ENCODE measurements around the gene PTGR2. TPM values are rescaled to one million over a fixed set of nuclear protein-coding genes. Genes with fewer than 3 reads are reported as not detected.
"Not testable (repeated sequence)": the region's sequence is repeated elsewhere in the genome, so short reads cannot be mapped to it uniquely, and the experiment has no call there.

Gene PTGR2
- polyA plus RNA-seq, 1 donor: 16.2 TPM

DNA sequence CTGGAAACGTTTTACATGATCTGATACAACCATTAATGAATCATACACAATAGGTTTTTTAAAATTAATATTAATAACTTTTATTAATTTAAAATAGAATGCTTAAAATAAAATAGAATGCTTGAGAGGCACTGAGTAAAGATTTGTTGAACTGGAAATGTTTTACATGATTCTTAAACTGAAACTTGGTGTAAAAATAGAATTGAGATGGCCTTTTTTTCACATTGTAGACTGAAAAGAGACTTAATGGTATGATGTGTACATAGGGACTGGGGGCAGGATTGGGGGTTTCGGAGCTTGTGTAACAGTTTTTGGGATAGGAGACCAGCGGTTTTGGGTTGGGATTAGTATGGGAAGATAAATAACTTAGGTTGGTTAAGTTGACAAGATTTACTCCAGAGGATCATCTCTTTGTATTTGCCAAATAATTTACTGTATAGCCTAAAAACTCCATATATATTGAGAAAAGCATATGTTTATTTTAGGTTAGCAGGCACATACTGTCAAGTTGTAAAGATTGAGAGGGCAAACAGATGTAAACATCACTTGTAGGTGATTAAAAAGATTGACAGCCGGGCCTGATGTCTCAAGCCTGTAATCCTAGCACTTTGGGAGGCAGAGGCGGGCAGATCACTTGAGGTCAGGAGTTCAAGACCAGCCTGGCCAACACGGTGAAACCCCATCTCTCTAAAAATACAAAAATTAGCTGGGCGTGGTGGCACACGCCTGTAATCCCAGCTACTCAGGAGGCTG is 33.0 kb downstream of the PTGR2 start:
- WGBS (ENCODE audit: insufficient coverage, low lambda C conversion rate): 80% methylated on average over 3 of the region's 8 CpGs
- no peak overlapping the region for H3K27ac ChIP-seq (ENCODE audit: low read length)
- no peaks in the 10 kb centered on the region for H3K36me3 ChIP-seq (ENCODE audit: control insufficient read depth, insufficient read depth, low read length)

GRCh38 chr14:73886449-73887317 is 35.1 kb downstream of the PTGR2 start, which contains the start of gene ZNF410:
Gene ZNF410, plus strand, starts transcription at chr14:73886859. Its CDS starts 5,317 bp downstream, at chr14:73892176.
- Histone ChIP-seq H3K4me3 (ENCODE audit: low read length) (peak within 1 kb of the TSS; percentile 93), H3K27ac (ENCODE audit: low read length) (peak within 1 kb of the TSS; percentile 90), H3K27me3 (ENCODE audit: control insufficient read depth, insufficient read depth, low read length) (no peaks in the 10 kb centered on the region), H3K9me3 (ENCODE audit: control insufficient read depth, low read depth, low read length) (no peaks in the 10 kb centered on the region), H3K36me3 (ENCODE audit: control insufficient read depth, insufficient read depth, low read length) (no peaks in the 10 kb centered on the region), H3K4me1 (ENCODE audit: control insufficient read depth, insufficient read depth, low read length) (peaks cover 9% of the 10 kb centered on the region)
- DNase-seq: peak; percentile 91 to 96
- no CpG with 5 or more reads among the region's 65 CpGs for WGBS (ENCODE audit: insufficient coverage, low lambda C conversion rate)

More for the DNA sequence above, 33.0 kb downstream of the PTGR2 start:
- H3K4me1 ChIP-seq (ENCODE audit: control insufficient read depth, insufficient read depth, low read length): peaks cover 9% of the 10 kb centered on the region
- no peak overlapping the region for H3K4me3 ChIP-seq (ENCODE audit: low read length)
- no peak for DNase-seq
- no peaks in the 10 kb centered on the region for H3K27me3 ChIP-seq (ENCODE audit: control insufficient read depth, insufficient read depth, low read length)
- H3K9me3 ChIP-seq (ENCODE audit: control insufficient read depth, low read depth, low read length): no peaks in the 10 kb centered on the region

- H3K27ac ChIP-seq (ENCODE audit: low read length): peak overlapping the region; percentile 90
- no peaks in the 10 kb centered on the region for H3K27me3 ChIP-seq (ENCODE audit: control insufficient read depth, insufficient read depth, low read length)
- no peaks in the 10 kb centered on the region for H3K9me3 ChIP-seq (ENCODE audit: control insufficient read depth, low read depth, low read length)
- no peaks in the 10 kb centered on the region for H3K36me3 ChIP-seq (ENCODE audit: control insufficient read depth, insufficient read depth, low read length)
- peak overlapping the region; percentile 93 for H3K4me3 ChIP-seq (ENCODE audit: low read length)
- WGBS (ENCODE audit: insufficient coverage, low lambda C conversion rate): no CpG with 5 or more reads among the region's 7 CpGs
- peaks cover 9% of the 10 kb centered on the region for H3K4me1 ChIP-seq (ENCODE audit: control insufficient read depth, insufficient read depth, low read length)
- DNase-seq: peak in 1 of 2 donors; percentile 18
Observed at GRCh38 chr14:73887318-73887616, 35.6 kb downstream of the PTGR2 start.

DNA sequence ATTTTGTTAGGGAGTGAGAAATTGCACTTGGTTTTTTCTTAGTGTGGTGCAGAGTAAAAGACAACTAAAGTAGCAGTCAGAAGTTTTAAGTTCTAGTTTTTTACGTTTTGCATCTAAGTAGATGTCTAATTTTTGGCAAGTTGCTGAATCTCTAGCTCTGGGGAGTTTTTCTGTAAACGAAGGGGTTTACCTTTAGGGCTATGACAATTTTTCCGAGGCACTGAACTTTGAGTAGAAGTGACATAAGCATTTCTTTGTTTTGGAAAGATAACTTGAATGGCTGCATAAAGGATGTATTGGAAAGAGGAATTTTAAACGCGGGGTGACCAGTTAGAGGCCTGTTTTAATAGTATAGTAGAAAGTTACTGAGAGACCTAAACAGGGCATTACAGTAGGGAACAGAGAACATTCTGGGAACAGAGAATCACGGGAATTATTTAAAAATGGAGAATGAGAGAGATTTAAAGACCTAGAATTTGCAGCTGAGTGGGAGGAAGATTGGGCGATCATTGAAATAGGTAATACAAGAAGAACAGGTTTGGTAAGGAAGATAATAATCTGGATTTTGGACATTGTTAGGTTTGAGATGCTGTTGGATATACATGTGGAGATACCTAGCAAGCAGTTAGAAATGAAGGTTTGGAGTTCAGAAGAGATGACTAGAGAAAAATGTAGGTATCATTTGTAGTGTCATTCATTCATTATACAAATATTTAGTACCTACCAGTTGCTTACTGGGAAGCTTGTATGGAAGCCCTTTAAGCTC is 36.2 kb downstream of the PTGR2 start:
- H3K27me3 ChIP-seq (ENCODE audit: control insufficient read depth, insufficient read depth, low read length): no peaks in the 10 kb centered on the region
- H3K4me3 ChIP-seq (ENCODE audit: low read length): peak overlapping the region; percentile 93
- 24% methylated on average over 6 of the region's 7 CpGs for WGBS (ENCODE audit: insufficient coverage, low lambda C conversion rate)
- H3K36me3 ChIP-seq (ENCODE audit: control insufficient read depth, insufficient read depth, low read length): no peaks in the 10 kb centered on the region
- no peaks in the 10 kb centered on the region for H3K9me3 ChIP-seq (ENCODE audit: control insufficient read depth, low read depth, low read length)
- peaks cover 9% of the 10 kb centered on the region for H3K4me1 ChIP-seq (ENCODE audit: control insufficient read depth, insufficient read depth, low read length)
- DNase-seq: no peak
- no peak overlapping the region for H3K27ac ChIP-seq (ENCODE audit: low read length)

DNA sequence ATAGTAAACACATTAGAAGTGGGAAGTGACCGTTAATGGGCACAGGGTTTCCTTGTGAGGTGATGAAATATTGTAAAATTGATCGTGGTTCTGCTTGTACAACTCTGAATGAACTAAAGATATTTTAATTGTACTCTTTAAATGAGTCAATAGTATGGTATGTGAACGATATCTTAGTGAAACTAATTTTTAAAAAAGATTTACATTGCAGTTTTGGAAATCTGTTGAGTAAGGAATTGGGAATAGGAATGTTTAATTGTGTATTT is 36.8 kb downstream of the PTGR2 start:
- no peak for DNase-seq
- peaks cover 9% of the 10 kb centered on the region for H3K4me1 ChIP-seq (ENCODE audit: control insufficient read depth, insufficient read depth, low read length)
- no peaks in the 10 kb centered on the region for H3K36me3 ChIP-seq (ENCODE audit: control insufficient read depth, insufficient read depth, low read length)
- no peaks in the 10 kb centered on the region for H3K27me3 ChIP-seq (ENCODE audit: control insufficient read depth, insufficient read depth, low read length)
- H3K4me3 ChIP-seq (ENCODE audit: low read length): no peak overlapping the region
- 75% methylated on average over 2 of the region's 3 CpGs for WGBS (ENCODE audit: insufficient coverage, low lambda C conversion rate)
- no peaks in the 10 kb centered on the region for H3K9me3 ChIP-seq (ENCODE audit: control insufficient read depth, low read depth, low read length)
- no peak overlapping the region for H3K27ac ChIP-seq (ENCODE audit: low read length)

DNA sequence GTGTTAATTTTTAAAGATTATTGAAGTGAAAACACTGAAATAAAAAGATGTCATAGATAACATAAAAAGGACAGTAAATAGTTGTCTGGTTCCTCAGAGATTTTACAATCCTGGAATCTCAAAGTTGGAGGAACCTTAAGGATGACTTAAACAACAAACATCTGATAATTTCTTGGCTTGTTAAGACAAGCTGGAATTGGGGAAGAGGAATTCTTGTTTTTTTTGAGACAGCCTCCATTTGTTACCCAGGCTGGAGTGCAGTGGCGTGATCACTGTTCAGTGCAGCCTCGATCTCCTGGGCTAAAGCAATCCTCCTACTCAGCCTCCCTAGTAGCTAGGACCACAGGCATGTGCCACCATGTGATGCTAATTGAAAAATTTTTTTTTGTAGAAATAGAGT is 37.3 kb downstream of the PTGR2 start:
- Histone ChIP-seq H3K4me3 (ENCODE audit: low read length) (no peak overlapping the region), H3K27ac (ENCODE audit: low read length) (no peak overlapping the region), H3K9me3 (ENCODE audit: control insufficient read depth, low read depth, low read length) (no peaks in the 10 kb centered on the region), H3K36me3 (ENCODE audit: control insufficient read depth, insufficient read depth, low read length) (peaks cover 5% of the 10 kb centered on the region), H3K4me1 (ENCODE audit: control insufficient read depth, insufficient read depth, low read length) (peaks cover 9% of the 10 kb centered on the region), H3K27me3 (ENCODE audit: control insufficient read depth, insufficient read depth, low read length) (no peaks in the 10 kb centered on the region)
- WGBS (ENCODE audit: insufficient coverage, low lambda C conversion rate): no CpG with 5 or more reads among the region's 2 CpGs
- no peak for DNase-seq

GRCh38 chr14:73889376-73889775 is 37.7 kb downstream of the PTGR2 start:
- H3K4me1 ChIP-seq (ENCODE audit: control insufficient read depth, insufficient read depth, low read length): peaks cover 9% of the 10 kb centered on the region
- H3K9me3 ChIP-seq (ENCODE audit: control insufficient read depth, low read depth, low read length): no peaks in the 10 kb centered on the region
- no peak overlapping the region for H3K27ac ChIP-seq (ENCODE audit: low read length)
- 75% methylated on average over 2 of the region's 5 CpGs for WGBS (ENCODE audit: insufficient coverage, low lambda C conversion rate)
- H3K36me3 ChIP-seq (ENCODE audit: control insufficient read depth, insufficient read depth, low read length): peaks cover 9% of the 10 kb centered on the region
- no peak overlapping the region for H3K4me3 ChIP-seq (ENCODE audit: low read length)
- no peaks in the 10 kb centered on the region for H3K27me3 ChIP-seq (ENCODE audit: control insufficient read depth, insufficient read depth, low read length)
- no peak for DNase-seq

DNA sequence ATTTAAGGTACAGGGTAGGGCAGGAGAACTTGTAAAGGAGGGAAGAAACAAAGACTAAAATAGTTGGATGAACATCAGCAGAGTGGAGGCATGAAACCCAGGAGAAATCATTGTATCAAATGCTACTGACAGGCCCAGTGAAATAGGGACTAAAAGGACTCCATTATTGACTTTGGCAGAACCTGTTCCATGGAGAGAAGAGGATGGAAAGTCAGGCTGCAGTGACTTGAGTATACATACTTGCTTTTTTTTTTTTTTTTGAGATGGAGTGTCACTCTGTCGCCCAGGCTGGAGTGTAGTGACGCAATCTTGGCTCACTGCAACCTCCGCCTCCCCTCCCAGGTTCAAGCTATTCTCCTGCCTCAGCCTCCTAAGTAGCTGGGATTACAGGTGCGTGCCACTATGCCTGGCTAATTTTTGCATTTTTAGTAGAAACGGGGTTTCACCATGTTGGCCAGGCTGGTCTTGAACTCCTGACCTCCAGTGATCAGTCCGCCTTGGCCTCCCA is 42.6 kb downstream of the PTGR2 start:
- not testable (repeated sequence) for H3K4me1 ChIP-seq (ENCODE audit: control insufficient read depth, insufficient read depth, low read length); H3K4me3 ChIP-seq (ENCODE audit: low read length); DNase-seq; H3K9me3 ChIP-seq (ENCODE audit: control insufficient read depth, low read depth, low read length); H3K27ac ChIP-seq (ENCODE audit: low read length); H3K27me3 ChIP-seq (ENCODE audit: control insufficient read depth, insufficient read depth, low read length)
- peaks cover 45% of the 10 kb centered on the region for H3K36me3 ChIP-seq (ENCODE audit: control insufficient read depth, insufficient read depth, low read length)
- no CpG with 5 or more reads among the region's 6 CpGs for whole genome bisulfite sequencing (ENCODE audit: insufficient coverage, low lambda C conversion rate)

GRCh38 chr14:73895939-73896338 is 44.3 kb downstream of the PTGR2 start:
- Histone ChIP-seq H3K36me3 (ENCODE audit: control insufficient read depth, insufficient read depth, low read length) (peaks cover 56% of the 10 kb centered on the region), H3K9me3 (ENCODE audit: control insufficient read depth, low read depth, low read length) (no peaks in the 10 kb centered on the region), H3K4me3 (ENCODE audit: low read length) (no peak overlapping the region), H3K27ac (ENCODE audit: low read length) (no peak overlapping the region), H3K27me3 (ENCODE audit: control insufficient read depth, insufficient read depth, low read length) (no peaks in the 10 kb centered on the region), H3K4me1 (ENCODE audit: control insufficient read depth, insufficient read depth, low read length) (no peaks in the 10 kb centered on the region)
- no peak for DNase-seq
- WGBS (ENCODE audit: insufficient coverage, low lambda C conversion rate): no CpG with 5 or more reads among the region's 1 CpG

- peaks cover 59% of the 10 kb centered on the region for H3K36me3 ChIP-seq (ENCODE audit: control insufficient read depth, insufficient read depth, low read length)
- H3K4me1 ChIP-seq (ENCODE audit: control insufficient read depth, insufficient read depth, low read length): no peaks in the 10 kb centered on the region
- no CpG with 5 or more reads among the region's 1 CpG for WGBS (ENCODE audit: insufficient coverage, low lambda C conversion rate)
- no peaks in the 10 kb centered on the region for H3K9me3 ChIP-seq (ENCODE audit: control insufficient read depth, low read depth, low read length)
- DNase-seq: no peak
- no peak overlapping the region for H3K27ac ChIP-seq (ENCODE audit: low read length)
- H3K4me3 ChIP-seq (ENCODE audit: low read length): no peak overlapping the region
- no peaks in the 10 kb centered on the region for H3K27me3 ChIP-seq (ENCODE audit: control insufficient read depth, insufficient read depth, low read length)
Observed at GRCh38 chr14:73896521-73896920, 44.9 kb downstream of the PTGR2 start.
